IPS-NIHi7 (cell line): ENCODE results near the gene TCP11L2.
"Not testable (repeated sequence)": the region's sequence is repeated elsewhere in the genome, so short reads cannot be mapped to it uniquely, and the experiment has no call there.

ENCODE experiments used
- DNase-seq: peaks from one replicate; pipeline ENCODE4 v3.0.0; 2012; ENCODE audit warnings: mixed read lengths; ENCODE audit errors: extremely low spot score

The TCP11L2 gene

DNA sequence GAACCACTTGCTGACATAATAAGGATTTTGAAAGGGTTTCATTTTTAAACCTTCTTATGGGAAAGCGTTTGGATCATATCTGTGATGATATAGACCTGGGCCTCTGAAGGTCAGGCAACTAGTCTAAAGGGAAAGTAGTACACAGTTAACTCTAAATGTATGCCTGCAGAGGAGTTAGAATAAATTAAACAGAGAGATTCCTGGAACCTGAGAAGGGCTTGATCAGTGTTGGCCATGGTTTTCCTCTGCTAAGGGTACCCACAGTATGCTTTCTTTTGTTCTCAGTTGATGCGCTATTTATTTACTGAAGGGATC lies 40.6 kb downstream of the TCP11L2 start:
- DNase-seq: no peak

DNA sequence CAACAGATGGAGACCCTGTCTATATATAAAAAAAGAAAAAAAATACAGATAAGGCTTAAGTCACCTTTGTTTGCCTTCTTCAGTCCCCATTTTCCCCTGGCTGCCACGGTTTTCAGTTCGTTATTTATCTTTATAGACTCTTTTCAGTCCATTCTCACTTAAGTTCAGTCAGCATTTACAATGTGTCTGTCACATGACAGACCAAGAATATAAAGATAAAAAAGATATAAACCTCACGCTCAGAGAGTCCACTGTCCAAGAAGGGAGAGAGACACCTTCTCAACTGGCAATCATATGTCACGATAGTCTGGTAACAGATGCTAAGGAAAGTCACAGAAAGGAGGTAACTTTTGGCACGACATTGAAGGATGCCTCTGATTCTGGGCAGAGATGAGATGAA lies 41.6 kb downstream of the TCP11L2 start:
- no peak for DNase-seq

DNA sequence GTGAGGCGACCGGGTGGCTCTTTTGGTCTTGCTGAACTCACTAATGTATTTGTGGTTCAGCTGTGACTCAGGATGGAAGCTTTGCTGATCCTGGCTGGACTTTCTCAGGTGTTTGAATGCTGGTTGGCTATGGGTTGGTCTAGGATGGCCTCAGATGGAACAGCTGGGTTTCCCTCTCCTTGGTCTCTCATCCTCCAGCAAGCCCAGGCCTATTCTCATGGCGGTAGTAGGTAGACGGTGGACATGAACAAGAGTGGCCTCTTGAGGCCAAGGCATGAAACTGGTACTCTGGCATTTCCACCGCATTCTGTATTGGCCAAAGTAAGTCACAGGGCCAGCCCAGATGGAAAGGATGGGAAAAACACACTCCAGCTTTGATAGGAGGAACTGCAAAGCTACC lies 43.2 kb downstream of the TCP11L2 start:
- DNase-seq: peak; percentile 58

- DNase-seq: no peak
Measured at GRCh38 chr12:106348411-106348810, 45.9 kb downstream of the TCP11L2 start.

DNA sequence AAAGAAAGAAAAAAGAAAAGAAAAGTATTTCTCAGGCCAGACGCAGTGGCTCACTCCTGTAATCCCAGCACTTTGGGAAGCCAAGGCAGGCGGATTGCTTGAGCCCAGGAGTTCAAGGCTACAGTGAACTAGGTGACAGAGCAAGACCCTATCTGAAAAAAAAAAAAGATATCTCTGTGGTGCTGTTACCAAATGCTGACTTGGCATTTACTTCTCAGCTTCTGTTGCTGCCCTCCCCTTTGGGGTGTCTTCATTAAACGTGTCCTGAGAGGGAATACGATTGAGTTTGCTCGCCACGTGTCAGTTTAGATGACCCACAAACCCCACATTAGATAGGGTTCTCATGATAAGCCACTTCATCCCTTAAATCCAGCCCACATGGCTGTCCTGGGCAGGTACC lies 50.6 kb downstream of the TCP11L2 start:
- DNase-seq: no peak

DNA sequence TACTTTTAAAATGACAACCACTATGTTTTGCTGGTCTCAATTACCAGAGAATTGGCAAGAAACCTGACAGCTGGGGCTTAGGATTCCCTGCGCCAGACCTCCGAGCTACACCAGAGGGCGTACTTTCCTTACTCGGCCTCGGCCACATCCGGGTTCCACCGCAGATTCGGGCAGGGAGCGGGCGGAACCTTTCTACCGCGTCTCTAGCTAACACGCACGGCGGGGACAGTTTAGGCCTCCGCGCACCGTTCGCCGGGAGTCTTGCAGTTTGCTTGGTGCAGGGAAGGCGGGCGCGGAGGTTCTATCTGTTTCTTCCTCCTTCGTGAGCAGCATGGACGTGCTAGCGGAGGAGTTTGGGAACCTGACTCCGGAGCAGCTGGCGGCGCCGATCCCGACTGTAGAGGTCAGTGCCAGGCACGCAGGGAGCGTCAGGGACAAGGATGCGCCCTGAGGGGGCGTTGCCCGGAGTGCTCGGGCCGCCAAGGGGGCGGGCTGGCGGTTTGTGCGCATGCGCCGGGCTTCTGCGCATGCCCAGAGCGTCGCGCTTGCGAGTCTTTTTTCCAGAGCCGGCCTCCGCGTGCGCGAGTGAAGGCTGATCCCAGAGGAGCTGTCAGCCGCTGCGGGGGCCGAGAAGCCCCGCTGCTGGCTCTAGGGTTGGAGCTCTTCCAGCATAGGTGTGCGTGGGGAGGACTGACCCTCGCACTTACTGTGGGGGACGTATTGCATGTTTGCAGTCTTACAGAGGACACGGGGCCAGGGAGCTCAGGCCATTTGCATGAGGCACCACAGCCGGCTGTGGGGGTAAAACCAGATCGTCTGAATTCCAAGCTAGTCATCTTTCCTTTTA lies 55.2 kb downstream of the TCP11L2 start, which contains the start of gene POLR3B:
Gene POLR3B, plus strand, starts transcription at position 200 of the 847 bp plus-strand sequence. Its CDS starts 132 bp downstream, at position 332.
- DNase-seq: peak; percentile 95

- DNase-seq: no peak
Measured at GRCh38 chr12:106358396-106359241, 56.1 kb downstream of the TCP11L2 start.

- no peak for DNase-seq
Measured at GRCh38 chr12:106359646-106360399, 57.3 kb downstream of the TCP11L2 start.

DNA sequence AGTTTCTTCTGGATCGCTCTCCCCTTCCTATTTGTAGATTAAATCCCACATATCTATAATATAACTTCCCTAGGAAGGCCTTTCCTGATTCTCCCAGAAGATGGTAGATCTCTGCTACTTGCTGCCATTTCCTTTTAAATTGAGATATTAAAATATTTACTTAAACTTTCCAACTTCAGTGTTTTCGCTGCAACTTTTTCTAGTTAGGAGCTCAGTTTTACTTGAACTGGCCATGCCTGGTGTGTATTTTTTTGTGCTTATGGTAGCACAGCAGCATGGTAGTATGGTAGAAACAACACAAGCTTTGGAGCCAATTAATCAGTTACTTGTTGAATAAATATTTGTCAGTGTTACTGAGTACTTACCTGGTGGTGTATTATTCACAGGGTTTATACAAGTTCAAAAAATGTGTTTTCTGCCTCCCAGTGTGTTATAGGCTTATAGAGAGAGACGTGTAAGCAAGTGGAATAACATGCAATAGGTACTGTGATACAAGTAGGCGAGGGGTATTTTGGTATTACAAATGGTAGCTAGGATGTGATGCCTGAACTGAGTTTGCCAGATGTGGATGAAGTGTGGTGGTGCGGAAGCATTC lies 58.0 kb downstream of the TCP11L2 start:
- DNase-seq: no peak

GRCh38 chr12:106362971-106363370 lies 60.4 kb downstream of the TCP11L2 start:
- no peak for DNase-seq

- no peak for DNase-seq
Measured at GRCh38 chr12:106364261-106364660, 61.7 kb downstream of the TCP11L2 start.

DNA sequence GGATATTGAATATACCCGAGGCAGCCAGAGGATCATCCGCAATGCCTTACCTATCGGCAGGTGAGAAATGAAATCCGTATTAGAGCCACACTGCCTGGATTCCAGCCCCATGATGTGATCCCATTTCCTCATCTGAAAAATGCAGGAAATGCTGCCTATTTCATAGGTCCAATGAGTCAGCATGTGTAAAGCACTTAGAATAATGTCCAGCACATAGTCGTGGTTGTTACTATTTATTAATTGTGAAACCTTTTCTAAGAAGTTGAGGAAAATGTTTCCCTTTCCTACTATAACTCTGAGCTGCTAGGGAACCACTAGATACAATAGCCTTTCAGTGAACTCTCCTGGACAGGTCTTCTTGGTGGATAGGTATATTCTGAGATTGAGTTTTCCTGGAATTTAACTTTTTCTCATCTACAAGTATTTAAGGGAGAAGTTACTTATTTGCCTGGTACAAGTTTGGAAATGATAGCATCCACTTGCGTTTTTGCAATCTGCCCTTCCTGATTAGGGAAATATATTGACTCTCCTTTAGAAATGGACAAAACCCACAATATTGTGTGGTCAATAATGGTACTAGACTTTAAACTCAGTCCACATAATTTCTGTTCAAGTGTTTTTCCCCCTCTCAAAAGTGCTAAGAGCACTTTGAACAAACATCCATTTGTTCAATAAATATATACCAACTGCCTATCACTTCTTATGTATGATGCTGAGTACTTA lies 67.3 kb downstream of the TCP11L2 start:
- no peak for DNase-seq

- DNase-seq: no peak
Measured at GRCh38 chr12:106378788-106379187, 76.3 kb downstream of the TCP11L2 start.

- no peak for DNase-seq
Measured at GRCh38 chr12:106380954-106381353, 78.4 kb downstream of the TCP11L2 start.

- not testable (repeated sequence) for DNase-seq
Measured at GRCh38 chr12:106381866-106382265, 79.3 kb downstream of the TCP11L2 start.

DNA sequence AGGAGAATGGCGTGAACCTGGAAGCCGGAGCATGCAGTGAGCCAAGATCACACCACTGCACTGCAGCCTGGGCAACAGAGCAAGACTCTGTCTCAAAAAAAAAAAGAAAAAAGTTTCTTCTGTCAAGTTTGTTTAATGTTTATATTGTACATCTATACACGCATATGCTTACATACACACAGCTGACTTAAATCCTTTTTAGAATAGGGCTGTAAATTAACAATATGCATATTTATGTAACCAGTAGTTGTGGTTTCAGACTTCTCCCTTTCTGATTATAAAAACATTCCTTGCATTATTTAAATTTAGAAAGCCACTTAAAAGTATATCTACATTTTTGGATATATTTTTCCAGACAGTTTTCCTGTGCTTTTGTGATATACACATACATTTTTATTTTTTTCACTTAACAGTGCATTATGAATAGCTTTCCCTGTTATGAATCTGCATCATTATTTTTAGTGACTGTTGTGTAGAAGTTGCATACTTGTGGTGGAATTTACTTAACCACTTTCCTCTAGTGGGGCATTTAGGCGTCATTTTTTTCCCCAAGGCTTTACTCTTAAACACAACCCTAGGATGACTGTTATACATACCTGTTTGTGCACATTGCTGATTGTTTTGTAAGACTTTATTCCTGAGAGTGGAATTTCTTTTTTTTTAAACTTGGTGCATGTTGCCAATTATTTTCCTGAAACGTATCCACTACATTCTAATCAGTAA lies 84.4 kb downstream of the TCP11L2 start:
- DNase-seq: no peak

DNA sequence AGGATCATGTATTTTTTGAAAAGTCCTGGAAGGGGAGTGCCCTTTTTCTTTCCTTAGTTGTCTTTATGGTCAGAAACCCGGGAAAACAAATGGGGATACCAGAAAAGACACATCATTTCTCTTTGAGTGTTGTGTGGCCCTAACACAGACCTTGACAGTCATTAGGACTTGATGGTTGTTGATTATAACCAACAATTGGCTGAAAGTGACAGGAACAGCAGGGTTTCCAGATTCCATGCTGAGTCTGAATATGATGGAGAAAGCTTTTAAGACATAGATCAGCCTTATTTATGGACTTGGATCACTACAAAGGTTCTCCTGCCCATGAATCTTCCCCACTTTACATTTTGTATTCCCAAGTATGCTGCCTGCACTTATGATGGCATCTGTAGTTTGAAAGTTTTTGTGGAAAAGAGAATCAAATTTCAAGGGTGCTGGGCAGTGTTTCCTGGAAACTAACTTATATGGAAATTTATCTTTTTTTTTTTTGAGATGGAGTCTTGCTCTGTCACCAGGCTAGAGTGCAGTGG lies 85.4 kb downstream of the TCP11L2 start:
- DNase-seq: peak; percentile 11

- DNase-seq: no peak
Measured at GRCh38 chr12:106389151-106389550, 86.6 kb downstream of the TCP11L2 start.

GRCh38 chr12:106392759-106393158 lies 90.2 kb downstream of the TCP11L2 start:
- DNase-seq: no peak
